ENCODE measurements around the gene E2F1.

DNA sequence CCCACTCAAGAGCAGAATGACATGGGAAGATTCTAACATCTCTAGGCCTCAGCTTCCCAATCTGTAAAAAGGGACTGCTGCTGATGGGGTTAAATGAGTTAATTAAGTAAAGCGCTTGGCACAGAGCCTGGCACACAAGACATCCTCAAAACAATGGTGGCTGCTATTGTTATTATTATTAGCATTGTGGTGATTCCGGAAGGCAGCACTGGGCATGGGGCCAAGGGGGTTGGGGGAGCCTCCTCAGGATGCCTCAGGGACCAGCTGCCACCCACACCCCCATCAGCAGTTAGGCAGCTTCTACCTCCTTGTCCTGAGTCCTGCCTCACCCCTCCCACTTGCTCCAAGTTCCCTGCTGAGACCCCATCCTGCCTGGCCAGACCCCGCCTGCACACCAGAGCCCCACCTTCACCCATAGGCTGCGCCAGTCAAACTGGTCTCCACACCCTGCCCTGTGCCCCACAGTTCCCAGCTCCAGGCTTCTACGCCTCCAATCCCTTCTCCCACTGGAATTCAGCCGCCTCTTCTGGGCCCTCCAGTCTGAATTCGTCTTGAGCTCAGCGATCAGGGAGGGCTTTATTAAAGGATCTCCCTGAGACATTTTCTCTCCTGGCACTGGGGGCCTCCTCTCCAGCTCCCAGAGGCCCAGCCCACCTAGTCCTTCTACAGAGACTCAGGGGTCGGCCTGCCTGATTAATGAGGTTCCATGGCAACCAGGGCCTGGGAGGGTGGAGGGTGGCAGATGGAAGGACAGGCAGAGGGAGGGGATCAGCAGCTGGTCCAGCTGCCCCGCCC, 1.5 kb downstream of the E2F1 start:
- TF ChIP-seq POLR2A (IDR thresholded peaks at IDR 0.05; ENCODE audit: extremely low read depth, insufficient read length), result no peak
- TF ChIP-seq, protein P1, sequence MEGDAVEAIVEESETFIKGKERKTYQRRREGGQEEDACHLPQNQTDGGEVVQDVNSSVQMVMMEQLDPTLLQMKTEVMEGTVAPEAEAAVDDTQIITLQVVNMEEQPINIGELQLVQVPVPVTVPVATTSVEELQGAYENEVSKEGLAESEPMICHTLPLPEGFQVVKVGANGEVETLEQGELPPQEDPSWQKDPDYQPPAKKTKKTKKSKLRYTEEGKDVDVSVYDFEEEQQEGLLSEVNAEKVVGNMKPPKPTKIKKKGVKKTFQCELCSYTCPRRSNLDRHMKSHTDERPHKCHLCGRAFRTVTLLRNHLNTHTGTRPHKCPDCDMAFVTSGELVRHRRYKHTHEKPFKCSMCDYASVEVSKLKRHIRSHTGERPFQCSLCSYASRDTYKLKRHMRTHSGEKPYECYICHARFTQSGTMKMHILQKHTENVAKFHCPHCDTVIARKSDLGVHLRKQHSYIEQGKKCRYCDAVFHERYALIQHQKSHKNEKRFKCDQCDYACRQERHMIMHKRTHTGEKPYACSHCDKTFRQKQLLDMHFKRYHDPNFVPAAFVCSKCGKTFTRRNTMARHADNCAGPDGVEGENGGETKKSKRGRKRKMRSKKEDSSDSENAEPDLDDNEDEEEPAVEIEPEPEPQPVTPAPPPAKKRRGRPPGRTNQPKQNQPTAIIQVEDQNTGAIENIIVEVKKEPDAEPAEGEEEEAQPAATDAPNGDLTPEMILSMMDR (IDR thresholded peaks at IDR 0.05; ENCODE audit: low read depth, low read length), result no peak
- TF ChIP-seq MYC (IDR thresholded peaks at IDR 0.05; ENCODE audit: low read depth, low read length), result no peak

All from NB4 (cell line).